Activated CD8-positive, alpha-beta T cell treated with anti-CD3 and anti-CD28 coated beads for 36 hours (primary cell): ENCODE results near the gene GPR35. TPM values are rescaled to one million over a fixed set of nuclear protein-coding genes. Genes with fewer than 3 reads are reported as not detected.

Source experiments
- ATAC-seq: fragments of 200-7000 bp; cut with Tn5 transposase; one replicate; pipeline ENCODE4 v1.10.0; 2021; ENCODE audit warnings: mild to moderate bottlenecking, moderate library complexity
- CTCF ChIA-PET: fragments of 350-600 bp; sonication (Branson Sonifier 250); formaldehyde crosslinking; loops from one replicate; lab custom pipeline; 2021; ENCODE audit warnings: antibody characterized with exemption; lab: Charles Lee
- POLR2A ChIA-PET: fragments of 350-600 bp; sonication (Branson Sonifier 250); formaldehyde crosslinking; loops from one replicate; lab custom pipeline; 2021; ENCODE audit warnings: antibody characterized with exemption; lab: Charles Lee
- DNase-seq: peaks from one replicate; pipeline ENCODE4 v3.0.0-alpha.2; 2020
- H3K27ac Mint-ChIP-seq: one replicate; pipeline ENCODE4 v1.8.0; 2021; ENCODE audit warnings: mild to moderate bottlenecking, mixed read lengths
- H3K27me3 Mint-ChIP-seq: one replicate; pipeline ENCODE4 v1.8.0; 2021; ENCODE audit warnings: mixed read lengths
- H3K36me3 Mint-ChIP-seq: one replicate; pipeline ENCODE4 v1.8.0; 2021; ENCODE audit warnings: low read depth, mixed read lengths
- H3K4me1 Mint-ChIP-seq: one replicate; pipeline ENCODE4 v1.8.0; 2021; ENCODE audit warnings: low read depth, mixed read lengths
- H3K4me3 Mint-ChIP-seq: one replicate; pipeline ENCODE4 v1.8.0; 2021; ENCODE audit warnings: mild to moderate bottlenecking, moderate library complexity, mixed read lengths
- H3K9me3 Mint-ChIP-seq: one replicate; pipeline ENCODE4 v1.8.0; 2021; ENCODE audit warnings: mixed read lengths
- CTCF ChIP-seq: fragments of 200-600 bp; IDR thresholded peaks from one replicate; pipeline ENCODE4 v1.8.0; 2022; ENCODE audit warnings: antibody characterized with exemption, mild to moderate bottlenecking
- intact Hi-C: fragments of 100-400 bp; cut with micrococcal nuclease; formaldehyde crosslinking; loops from one replicate; pipeline ENCODE4 v1.10.0; 2022
- total RNA-seq, 2 experiments: library from RNA; stranded (reverse); gene quantifications; one replicate each; pipeline ENCODE4 v1.2.3, GENCODE V29; 2021

The GPR35 gene
- total RNA-seq, 2 experiments from 2014 or later: 14.4 to 14.6 TPM

DNA sequence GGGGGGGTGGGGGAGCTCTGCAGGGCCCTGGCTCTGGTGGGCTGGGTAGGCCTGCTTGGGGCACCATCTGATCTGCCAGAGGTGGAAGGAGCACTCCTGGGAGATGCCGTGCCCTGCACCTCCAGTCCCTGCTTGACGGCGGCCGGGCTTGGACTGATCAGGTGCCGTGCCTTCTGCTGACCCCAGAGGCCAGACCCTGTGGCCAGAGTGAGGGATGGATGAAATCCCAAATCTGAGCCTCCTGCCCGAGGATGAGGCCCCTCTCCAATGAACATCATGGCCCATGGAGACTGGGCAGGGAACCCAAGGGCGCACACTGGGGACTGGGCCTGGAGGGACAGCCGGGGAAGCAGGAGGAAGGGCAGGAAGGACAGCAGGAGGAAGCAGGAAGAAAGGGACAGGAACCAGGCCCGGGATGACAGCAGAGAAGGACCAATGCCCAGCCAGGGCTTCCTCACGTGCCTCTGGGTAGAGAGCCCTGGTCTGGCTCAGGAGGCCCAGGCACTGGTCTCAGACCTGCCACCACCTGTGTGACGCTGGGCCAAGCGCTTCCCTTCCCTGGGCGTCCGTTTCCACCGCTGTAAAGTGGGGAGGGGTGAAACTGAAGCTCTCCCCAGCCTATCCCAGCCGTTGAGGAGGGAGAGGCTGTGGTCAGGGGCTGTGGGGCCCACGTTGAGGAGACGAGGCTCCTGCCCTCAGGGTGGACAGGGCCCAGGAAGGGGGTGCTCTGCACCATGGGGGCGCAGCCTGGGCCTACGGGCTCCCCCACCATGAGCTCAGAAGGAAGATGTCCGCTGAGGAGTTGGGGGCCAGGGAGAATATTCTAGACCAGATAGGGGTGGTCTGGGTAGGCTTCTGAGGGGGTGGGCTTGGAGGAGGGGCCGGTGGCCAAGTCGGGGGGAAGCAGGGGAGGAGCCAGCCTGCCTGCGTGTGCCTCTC lies 1.0 kb upstream of the GPR35 start:
- ChIA-PET POLR2A (interaction anchor here (0.7 to 4.9 kb wide), 6 partner anchors 31 to 64 kb away, joined by 3 to 25 read pairs (median 4); partner anchors contain the start of genes CAPN10 and DUSP28), CTCF (interaction anchor here (0.8 to 5.3 kb wide), 3 partner anchors 17 to 59 kb away, joined by 3 to 21 read pairs (median 20); partner anchors contain the start of gene CAPN10)
- Mint-ChIP-seq H3K4me1 (peaks cover 62% of the 10 kb centered on the region), H3K4me3 (peak overlapping the region; percentile 75), H3K9me3 (no peaks in the 10 kb centered on the region), H3K27me3 (no peaks in the 10 kb centered on the region), H3K27ac (peak overlapping the region; percentile 89), H3K36me3 (no peaks in the 10 kb centered on the region)
- DNase-seq (peak; percentile 33), ATAC-seq (peak; percentile 0)
- intact Hi-C loops: loop anchor here (5.0 kb wide), 1 partner anchor 57 kb away; the partner anchor contains the start of gene RNPEPL1
- TF ChIP-seq CTCF: no peak

DNA sequence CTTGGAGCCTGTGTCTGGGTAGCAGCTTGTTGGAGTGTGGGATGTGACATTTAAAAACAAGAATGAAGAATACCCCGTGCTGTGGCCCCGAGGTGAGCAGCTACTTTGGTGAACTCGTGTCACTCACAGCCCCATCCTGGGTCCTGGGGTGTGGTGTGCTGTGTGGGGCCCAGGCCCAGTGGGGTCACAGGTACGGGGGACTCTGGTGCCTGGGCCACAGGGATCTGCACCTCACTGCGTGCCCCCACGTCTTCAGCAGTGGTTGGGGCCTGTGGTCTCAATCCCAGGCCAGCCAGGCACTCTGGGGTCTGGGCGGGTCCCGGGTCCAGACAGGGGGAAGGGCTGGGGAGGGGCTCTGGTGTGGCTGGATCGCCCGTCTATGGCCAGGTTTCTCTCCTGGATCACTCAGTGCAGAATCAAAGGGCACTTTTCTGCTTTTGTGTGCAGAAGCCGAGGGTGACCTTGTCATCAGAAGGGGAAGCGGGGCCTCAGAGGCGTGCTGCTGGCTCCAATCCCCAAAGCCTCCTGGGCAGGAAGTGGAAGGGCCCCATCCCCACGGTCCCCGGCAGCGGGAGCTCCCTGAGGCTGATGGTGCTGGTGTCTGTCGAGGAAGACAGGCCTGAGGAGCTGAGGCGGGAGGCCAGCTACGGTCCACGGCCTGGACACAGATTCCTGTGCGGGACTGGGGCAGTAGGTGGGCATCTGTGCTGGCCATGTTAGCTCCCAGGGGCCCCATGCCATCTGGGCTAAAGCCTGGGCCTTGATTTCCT lies 1.4 kb downstream of the GPR35 start:
- Mint-ChIP-seq H3K4me3 (peak overlapping the region; percentile 64), H3K9me3 (no peaks in the 10 kb centered on the region), H3K27me3 (no peaks in the 10 kb centered on the region), H3K36me3 (no peaks in the 10 kb centered on the region), H3K4me1 (peaks cover 46% of the 10 kb centered on the region), H3K27ac (peak overlapping the region; percentile 87)
- TF ChIP-seq CTCF: no peak
- CTCF ChIA-PET: interaction anchor here (1.0 to 1.5 kb wide), 4 partner anchors 10 to 113 kb away, joined by 3 to 4 read pairs (median 4); no protein-coding TSS in a partner anchor
- DNase-seq: peak; percentile 77
- POLR2A ChIA-PET: interaction anchor here (0.6 to 1.1 kb wide), 2 partner anchors 17 to 66 kb away, joined by 3 read pairs; no protein-coding TSS in a partner anchor
- intact Hi-C loops: no loop called here
- ATAC-seq: peak; percentile 34

DNA sequence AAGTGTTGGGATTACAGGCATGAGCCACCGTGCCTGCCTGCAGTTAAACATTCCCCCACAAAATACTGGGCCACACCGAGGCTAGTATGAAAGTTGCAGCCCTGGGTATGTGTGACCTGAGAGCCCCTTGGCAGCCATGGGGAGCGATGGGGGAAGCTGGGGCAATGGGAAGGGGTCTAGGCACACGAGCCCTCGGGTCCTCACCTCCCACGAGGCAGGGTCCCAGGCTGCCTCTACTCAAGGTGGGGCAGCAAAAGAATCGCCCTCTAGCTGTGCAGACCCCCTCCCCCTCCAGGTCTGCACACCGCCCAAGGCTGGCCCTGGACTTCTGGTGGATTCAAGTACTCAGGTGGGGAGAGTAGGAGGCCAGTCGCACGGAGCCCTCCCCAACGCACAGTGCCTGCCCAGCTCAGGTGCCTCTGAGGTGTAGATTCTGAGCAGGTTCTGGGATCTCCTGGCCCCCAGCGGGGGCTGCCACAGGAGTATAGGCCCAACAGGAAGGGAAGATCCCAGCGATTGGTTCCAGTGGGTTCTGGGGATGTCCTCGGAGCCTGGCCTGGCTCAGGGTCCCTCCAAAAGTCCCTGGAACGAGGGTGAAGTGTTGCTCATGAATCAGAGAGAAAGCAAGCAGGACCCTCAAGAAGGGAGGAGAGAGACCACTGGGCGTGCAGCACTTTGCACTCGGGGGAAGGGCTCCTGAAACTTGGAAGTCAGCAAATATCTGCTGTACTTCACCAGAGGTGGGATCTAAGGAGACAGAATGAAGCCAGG lies 2.6 kb downstream of the GPR35 start:
- Mint-ChIP-seq H3K4me1 (peaks cover 37% of the 10 kb centered on the region), H3K36me3 (peaks cover 2% of the 10 kb centered on the region), H3K4me3 (no peak overlapping the region), H3K9me3 (peaks cover under 1% of the 10 kb centered on the region), H3K27ac (no peak overlapping the region), H3K27me3 (no peaks in the 10 kb centered on the region)
- intact Hi-C loops: no loop called here
- ChIA-PET POLR2A (interaction anchor here (1.1 kb wide), 1 partner anchor 67 kb away, joined by 3 read pairs; no protein-coding TSS in a partner anchor), CTCF (interaction anchor here (1.3 to 1.4 kb wide), 2 partner anchors 9 to 114 kb away, joined by 3 to 4 read pairs; no protein-coding TSS in a partner anchor)
- DNase-seq (no peak), ATAC-seq (no peak)
- TF ChIP-seq CTCF: no peak

- POLR2A ChIA-PET: interaction anchor here (0.7 kb wide), 1 partner anchor 23 kb away, joined by 4 read pairs; no protein-coding TSS in a partner anchor
- no peak overlapping the region for H3K4me3 Mint-ChIP-seq
- CTCF ChIA-PET: no interaction called here
- DNase-seq: no peak
- H3K4me1 Mint-ChIP-seq: peaks cover 32% of the 10 kb centered on the region
- no peak overlapping the region for H3K27ac Mint-ChIP-seq
- TF ChIP-seq CTCF: no peak
- intact Hi-C loops: no loop called here
- no peak for ATAC-seq
- peaks cover 6% of the 10 kb centered on the region for H3K9me3 Mint-ChIP-seq
- peaks cover 8% of the 10 kb centered on the region for H3K36me3 Mint-ChIP-seq
- no peaks in the 10 kb centered on the region for H3K27me3 Mint-ChIP-seq
These were observed 3.2 kb downstream of the GPR35 start for GRCh38 chr2:240628507-240628807.
